PC-9 (cell line): ENCODE measurements around the gene LOC101059915. TPM values are rescaled to one million over a fixed set of nuclear protein-coding genes. Genes with fewer than 3 reads are reported as not detected.

Experiments used
- total RNA-seq: library from RNA; stranded (reverse); gene quantifications from 2 replicates; pipeline ENCODE4 v1.2.3, GENCODE V29; 2021

The LOC101059915 gene

Other genes with a start within 250 kb of the LOC101059915 start
- gene OGT, start 134.4 kb upstream of the LOC101059915 start, total RNA-seq: 123 and 159 TPM in 2 replicates
- gene GCNA, start 89.1 kb upstream of the LOC101059915 start, total RNA-seq: 0.48 and 1.4 TPM in 2 replicates
- gene CXCR3, start 49.0 kb upstream of the LOC101059915 start, total RNA-seq: not detected in 2 replicates
- not detected in 2 replicates for gene CXorf49, start 50.7 kb downstream of the LOC101059915 start, total RNA-seq
- not detected in 2 replicates for gene CXorf49B, start 95.8 kb downstream of the LOC101059915 start, total RNA-seq
- not detected in 2 replicates for gene NHSL2, start 243.3 kb downstream of the LOC101059915 start, total RNA-seq